Heart left ventricle (tissue), 16 donors: Measurements from ENCODE around the gene PTX4. TPM values are rescaled to one million over a fixed set of nuclear protein-coding genes. Genes with fewer than 3 reads are reported as not detected.
A peak's percentile ranks its signal among the peaks of the same experiment; 100 is the strongest.

ENCODE experiments used
- ATAC-seq, 4 donors: fragments of 200-7000 bp; cut with Tn5 transposase; one replicate each; pipeline ENCODE4 v1.9.1; 2020 to 2022; ENCODE audit warnings: moderate library complexity in 4 of 4, mild to moderate bottlenecking in 3 of 4, moderate number of reproducible peaks in 1 of 4
- DNase-seq, 5 donors: peaks; one replicate each; pipeline ENCODE4 v3.0.0-alpha.2; 2020
- H3K27ac ChIP-seq, 12 donors: fragments of 200-600 bp; sonication (generic) in 4 of 12; one replicate each; pipeline versions ENCODE4 v1.5.0 to v1.8.0; 2016 to 2022; ENCODE audit warnings: mild to moderate bottlenecking in 2 of 12
- H3K27me3 ChIP-seq, 9 donors: fragments of 200-600 bp; sonication (generic) in 2 of 9; one replicate each; pipeline versions ENCODE4 v1.5.1 to v1.8.0; 2016 to 2022; ENCODE audit warnings: mild to moderate bottlenecking in 3 of 9
- H3K36me3 ChIP-seq, 9 donors: fragments of 200-600 bp; sonication (generic) in 2 of 9; one replicate each; pipeline versions ENCODE4 v1.5.0 to v1.8.0; 2018 to 2022; ENCODE audit warnings: mild to moderate bottlenecking in 2 of 9
- H3K4me1 ChIP-seq, 12 donors: fragments of 200-600 bp; sonication (generic) in 4 of 12; one replicate each; pipeline versions ENCODE4 v1.5.0 to v1.8.0; 2016 to 2022; ENCODE audit warnings: mild to moderate bottlenecking in 3 of 12
- H3K4me3 ChIP-seq, 12 donors: fragments of 200-600 bp; sonication (generic) in 4 of 12; one replicate each; pipeline versions ENCODE4 v1.5.0 to v1.8.0; 2017 to 2022; ENCODE audit warnings: mild to moderate bottlenecking in 9 of 12, moderate library complexity in 4 of 12
- H3K9me3 ChIP-seq, 12 donors: fragments of 200-600 bp; sonication (generic) in 4 of 12; one replicate each; pipeline versions ENCODE4 v1.5.0 to v1.8.0; 2016 to 2022; ENCODE audit warnings: mild to moderate bottlenecking in 1 of 12
- CTCF ChIP-seq, 12 donors: fragments of 200-600 bp; sonication (generic) in 4 of 12; IDR thresholded peaks; one replicate each; pipeline versions ENCODE4 v1.5.0 to v1.8.0; 2018 to 2022; ENCODE audit warnings: antibody characterized with exemption in 12 of 12, mild to moderate bottlenecking in 5 of 12
- POLR2A ChIP-seq, 2 donors: fragments of 450-650 bp; IDR thresholded peaks; one replicate each; pipeline ENCODE4 v1.6.1; 2017; ENCODE audit warnings: antibody characterized with exemption in 2 of 2, mild to moderate bottlenecking in 2 of 2, moderate library complexity in 2 of 2
- WGBS, 4 donors: extraction: QIAGEN DNeasy Blood & Tissue Kit in 2 of 4; methylation state at CpG; one replicate each; pipeline versions ENCODE4 v1.1.5 to v1.1.7; 2013 to 2018; 5-methylcytosine and 5-hydroxymethylcytosine counted together
- intact Hi-C, 10 donors: fragments of 100-400 bp; cut with DNase I; formaldehyde crosslinking; loops; one replicate each; pipeline versions ENCODE4 v1.11.1 to v1.14.2; 2022
- polyA plus RNA-seq, 2 donors: library from polyadenylated mRNA; stranded (reverse); fragments of 200-250 nt; gene quantifications; one replicate each; pipeline ENCODE4 v1.2.3, GENCODE V29; 2013
- total RNA-seq, 9 donors: library from RNA; depleted of rRNA in 2 of 9; stranded (reverse); fragments of >200 nt in 2 of 9; fragmentation: NEBNext Ultra II Directional in 3 of 9; extraction: Animal tissue kit (Norgen Biotek cat#: 25700) in 3 of 9; gene quantifications; one replicate each; pipeline versions ENCODE4 v1.1.0 to v1.2.4, GENCODE V29; 2016 to 2023
- donor health status: ischemic (EF 13 %, LVEDD 7.1; RV severe dilation, severe dysfunction).
- donor health status: healthy with polysubstance abuse.
- donor health status: DM: no; HTN: yes; CAD: no.
- donor health status: DM: no; HTN: no; CAD: no.
- donor health status: ischemic (EF 25% LVEDD 6.9; RV normal size, moderate dysfunction).
- donor health status: ischemic (EF 25% LVEDD 5.7; RV mildly dilated, moderate dysfunction).
- donor health status: healthy.
- donor health status: DM: yes; HTN: yes; CAD: no.
- donor health status: ischemic (EF 35%, LVEDD 5.7; RV mildly dilated, moderate dysfunction).
- donor health status: nonischemic (EF 11% LVEDD 7.7; RV severe dilation, severe dysfunction).
- donor health status: DM: yes; HTN: yes; CAD: no.
- donor health status: PGD.
- donor health status: ischemic (EF 29% LVEDD 5.4; RV normal size, mild dysfunction).
- donor health status: nonischemic (EF 23%, LVEDD 6.1; RV moderate dilation, normal function).

PTX4 gene
- total and polyA plus RNA-seq, 11 donors, result 0.04 to 0.23 (median 0.20) TPM; not detected in 8

GRCh38 chr16:1518626-1519135 lies 29.9 kb upstream of the PTX4 start:
- Histone ChIP-seq H3K27ac (no peak overlapping the region), H3K4me3 (no peak overlapping the region), H3K36me3 (peaks cover 0 to 27% (median 8%) of the 10 kb centered on the region in 9 donors), H3K27me3 (no peaks in the 10 kb centered on the region), H3K4me1 (no peaks in the 10 kb centered on the region), H3K9me3 (peaks cover 0 to 18% (median 3%) of the 10 kb centered on the region in 12 donors)
- DNase-seq (no peak), ATAC-seq (peak in 1 of 4 donors; percentile 27)
- intact Hi-C loops, result no loop called here
- 92 to 95% (median 94%) methylated on average over 14 to 16 of the region's 16 CpGs for WGBS, 4 donors
- no peak for TF ChIP-seq POLR2A (IDR thresholded peaks at IDR 0.05)
- TF ChIP-seq CTCF (IDR thresholded peaks at IDR 0.05), result no peak

- ATAC-seq (no peak), DNase-seq (no peak)
- TF ChIP-seq POLR2A (IDR thresholded peaks at IDR 0.05) (no peak), CTCF (IDR thresholded peaks at IDR 0.05) (no peak)
- no peaks in the 10 kb centered on the region for H3K27me3 ChIP-seq
- peaks cover 0 to 18% (median 3%) of the 10 kb centered on the region in 12 donors for H3K9me3 ChIP-seq
- 61 to 100% (median 90%) methylated on average over 3 of the region's 3 CpGs for WGBS, 4 donors
- H3K27ac ChIP-seq, result no peak overlapping the region
- H3K36me3 ChIP-seq, result peaks cover 0 to 20% (median 3%) of the 10 kb centered on the region in 9 donors
- H3K4me3 ChIP-seq, result no peak overlapping the region
- peaks cover under 1 to 32% (median 12%) of the 10 kb centered on the region in 12 donors for H3K4me1 ChIP-seq
- intact Hi-C loops, result no loop called here
These were observed 25.8 kb upstream of the PTX4 start for GRCh38 chr16:1514507-1514906.

GRCh38 chr16:1512774-1513173 lies 24.0 kb upstream of the PTX4 start:
- no peaks in the 10 kb centered on the region for H3K27me3 ChIP-seq
- peaks cover 0 to 17% (median 0%) of the 10 kb centered on the region in 9 donors for H3K36me3 ChIP-seq
- H3K4me3 ChIP-seq, result no peak overlapping the region
- peak overlapping the region in 5 of 12 donors; percentile 7 to 59 (median 25) for H3K27ac ChIP-seq
- TF ChIP-seq CTCF (IDR thresholded peaks at IDR 0.05) (no peak), POLR2A (IDR thresholded peaks at IDR 0.05) (no peak)
- H3K4me1 ChIP-seq, result peaks cover 6 to 44% (median 24%) of the 10 kb centered on the region in 12 donors
- ATAC-seq (no peak), DNase-seq (no peak)
- WGBS, 4 donors, result 56 to 74% (median 72%) methylated on average over 15 of the region's 15 CpGs
- peaks cover 0 to 18% (median 3%) of the 10 kb centered on the region in 12 donors for H3K9me3 ChIP-seq
- intact Hi-C loops, result loop anchor here in 1 of 10 donors (2.0 kb wide), 1 partner anchor 20 kb away; the partner anchor contains the start of gene TMEM204

GRCh38 chr16:1511662-1512569 lies 23.2 kb upstream of the PTX4 start:
- Histone ChIP-seq H3K9me3 (peaks cover 0 to 18% (median 3%) of the 10 kb centered on the region in 12 donors), H3K4me3 (no peak overlapping the region), H3K27me3 (no peaks in the 10 kb centered on the region), H3K36me3 (peaks cover 0 to 22% (median 5%) of the 10 kb centered on the region in 9 donors), H3K4me1 (peaks cover 6 to 44% (median 24%) of the 10 kb centered on the region in 12 donors), H3K27ac (peak overlapping the region in 4 of 12 donors; percentile 9 to 95 (median 24))
- intact Hi-C loops, result loop anchor here in 1 of 10 donors (2.0 kb wide), 1 partner anchor 21 kb away; the partner anchor contains the start of gene TMEM204
- ATAC-seq (no peak), DNase-seq (no peak)
- TF ChIP-seq CTCF (IDR thresholded peaks at IDR 0.05) (no peak), POLR2A (IDR thresholded peaks at IDR 0.05) (no peak)
- 81 to 84% (median 83%) methylated on average over 30 of the region's 30 CpGs for WGBS, 4 donors
